Ascending aorta (tissue), 2 donors: ENCODE results near the gene C5. TPM values are rescaled to one million over a fixed set of nuclear protein-coding genes. Genes with fewer than 3 reads are reported as not detected.
A peak's percentile ranks its signal among the peaks of the same experiment; 100 is the strongest.

Experiments used
- DNase-seq, 2 donors: peaks; one replicate each; pipeline ENCODE4 v3.0.0-alpha.2; 2019; ENCODE audit warnings: low spot score in 2 of 2
- H3K27ac ChIP-seq, 2 donors: fragments of 200-600 bp; sonication (generic); one replicate each; pipeline ENCODE4 v1.5.1; 2016 to 2017; ENCODE audit warnings: mild to moderate bottlenecking in 1 of 2
- H3K27me3 ChIP-seq: fragments of 200-600 bp; sonication (generic); one replicate; pipeline ENCODE4 v1.5.1; 2017
- H3K36me3 ChIP-seq, 2 donors: fragments of 200-600 bp; sonication (generic); one replicate each; pipeline ENCODE4 v1.5.1; 2016
- H3K4me1 ChIP-seq, 2 donors: fragments of 200-600 bp; sonication (generic); one replicate each; pipeline ENCODE4 v1.5.1; 2016 to 2017; ENCODE audit warnings: mild to moderate bottlenecking in 1 of 2
- H3K4me3 ChIP-seq, 2 donors: fragments of 200-600 bp; sonication (generic); one replicate each; pipeline ENCODE4 v1.5.1; 2016 to 2017; ENCODE audit warnings: mild to moderate bottlenecking in 1 of 2
- H3K9me3 ChIP-seq, 2 donors: fragments of 200-600 bp; sonication (generic); one replicate each; pipeline ENCODE4 v1.5.1; 2016
- intact Hi-C: fragments of 100-400 bp; cut with DNase I; formaldehyde crosslinking; loops from one replicate; pipeline ENCODE4 v1.15.1; 2023
- total RNA-seq: library from RNA; depleted of rRNA; stranded (reverse); fragments of >200 nt; gene quantifications from one replicate; pipeline ENCODE4 v1.1.0, GENCODE V29; 2016
- TF ChIP-seq, protein P1 (sequence below), 3 experiments: fragments of 200-600 bp in 2 of 3; fragments of 450-650 bp in 1 of 3; sonication (generic) in 2 of 3; IDR thresholded peaks; one replicate each; pipeline ENCODE4 v1.5.1; 2016 to 2019; ENCODE audit warnings: antibody characterized with exemption in 3 of 3, mild to moderate bottlenecking in 1 of 3, moderate library complexity in 1 of 3

Gene C5
- total RNA-seq, 1 donor from 2014 or later = 1.5 TPM

- intact Hi-C loops = loop anchor here (2.0 to 10.0 kb wide), 3 partner anchors 15 to 351 kb away; no protein-coding TSS in a partner anchor
- H3K9me3 ChIP-seq = no peaks in the 10 kb centered on the region
- H3K36me3 ChIP-seq = no peaks in the 10 kb centered on the region
- H3K4me1 ChIP-seq = peaks cover 46 to 90% of the 10 kb centered on the region in 2 donors
- TF ChIP-seq, protein P1, sequence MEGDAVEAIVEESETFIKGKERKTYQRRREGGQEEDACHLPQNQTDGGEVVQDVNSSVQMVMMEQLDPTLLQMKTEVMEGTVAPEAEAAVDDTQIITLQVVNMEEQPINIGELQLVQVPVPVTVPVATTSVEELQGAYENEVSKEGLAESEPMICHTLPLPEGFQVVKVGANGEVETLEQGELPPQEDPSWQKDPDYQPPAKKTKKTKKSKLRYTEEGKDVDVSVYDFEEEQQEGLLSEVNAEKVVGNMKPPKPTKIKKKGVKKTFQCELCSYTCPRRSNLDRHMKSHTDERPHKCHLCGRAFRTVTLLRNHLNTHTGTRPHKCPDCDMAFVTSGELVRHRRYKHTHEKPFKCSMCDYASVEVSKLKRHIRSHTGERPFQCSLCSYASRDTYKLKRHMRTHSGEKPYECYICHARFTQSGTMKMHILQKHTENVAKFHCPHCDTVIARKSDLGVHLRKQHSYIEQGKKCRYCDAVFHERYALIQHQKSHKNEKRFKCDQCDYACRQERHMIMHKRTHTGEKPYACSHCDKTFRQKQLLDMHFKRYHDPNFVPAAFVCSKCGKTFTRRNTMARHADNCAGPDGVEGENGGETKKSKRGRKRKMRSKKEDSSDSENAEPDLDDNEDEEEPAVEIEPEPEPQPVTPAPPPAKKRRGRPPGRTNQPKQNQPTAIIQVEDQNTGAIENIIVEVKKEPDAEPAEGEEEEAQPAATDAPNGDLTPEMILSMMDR (IDR thresholded peaks at IDR 0.05) = no peak
- DNase-seq = peak in 1 of 2 donors; percentile 55
- H3K27ac ChIP-seq = peak overlapping the region; percentile 97 to 98
- H3K27me3 ChIP-seq = no peaks in the 10 kb centered on the region
- H3K4me3 ChIP-seq = no peak overlapping the region
Observed at GRCh38 chr9:120933310-120934055, 116.6 kb downstream of the C5 start.

DNA sequence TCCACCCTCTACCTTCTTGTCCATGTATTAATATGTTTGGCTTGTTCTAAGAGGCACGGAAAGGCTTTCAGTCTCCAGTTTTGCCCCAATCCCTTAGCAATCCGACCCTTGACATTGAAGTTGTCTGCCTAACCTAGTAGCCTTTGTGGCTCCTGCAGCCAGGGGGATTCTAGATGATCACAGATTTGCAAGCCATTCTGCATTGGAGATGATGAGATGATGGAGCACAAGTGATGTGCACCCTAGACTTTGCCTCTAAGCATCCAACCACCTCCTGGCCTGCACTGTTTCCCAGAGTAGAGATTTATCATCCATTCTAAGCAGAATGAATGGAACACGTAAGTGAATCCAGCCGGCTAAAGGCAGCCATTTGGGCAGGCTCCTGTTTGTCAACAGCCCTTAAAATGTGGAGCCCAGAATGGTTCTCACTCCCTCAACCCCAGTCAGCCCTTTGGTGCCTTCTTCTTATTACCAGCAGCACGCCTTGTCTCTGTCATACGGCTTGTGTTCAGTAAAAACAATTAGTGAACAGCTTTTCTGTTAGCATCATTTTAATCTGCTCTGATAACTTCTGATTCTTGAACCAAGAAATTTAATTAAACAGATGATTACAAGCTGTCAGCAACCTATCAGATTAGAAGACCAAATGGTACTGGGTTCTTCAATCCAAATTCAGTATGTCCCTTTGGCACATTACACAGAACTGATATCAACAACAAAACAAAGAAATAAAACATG is 117.8 kb downstream of the C5 start:
- intact Hi-C loops = loop anchor here (10.0 kb wide), 2 partner anchors 197 to 353 kb away; no protein-coding TSS in a partner anchor
- Histone ChIP-seq H3K27ac (peak overlapping the region; percentile 97 to 98), H3K36me3 (no peaks in the 10 kb centered on the region), H3K9me3 (no peaks in the 10 kb centered on the region), H3K4me3 (no peak overlapping the region), H3K27me3 (no peaks in the 10 kb centered on the region), H3K4me1 (peaks cover 44 to 83% of the 10 kb centered on the region in 2 donors)
- DNase-seq = no peak
- TF ChIP-seq, protein P1 (IDR thresholded peaks at IDR 0.05) = no peak

GRCh38 chr9:120931231-120932085 is 118.6 kb downstream of the C5 start:
- peak in 1 of 2 donors; percentile 84 for DNase-seq
- peaks cover 44 to 80% of the 10 kb centered on the region in 2 donors for H3K4me1 ChIP-seq
- H3K9me3 ChIP-seq = no peaks in the 10 kb centered on the region
- TF ChIP-seq, protein P1 (IDR thresholded peaks at IDR 0.05) = no peak
- H3K4me3 ChIP-seq = no peak overlapping the region
- H3K27me3 ChIP-seq = no peaks in the 10 kb centered on the region
- intact Hi-C loops = loop anchor here (10.0 kb wide), 2 partner anchors 197 to 353 kb away; no protein-coding TSS in a partner anchor
- H3K36me3 ChIP-seq = no peaks in the 10 kb centered on the region
- peak overlapping the region; percentile 97 to 98 for H3K27ac ChIP-seq

DNA sequence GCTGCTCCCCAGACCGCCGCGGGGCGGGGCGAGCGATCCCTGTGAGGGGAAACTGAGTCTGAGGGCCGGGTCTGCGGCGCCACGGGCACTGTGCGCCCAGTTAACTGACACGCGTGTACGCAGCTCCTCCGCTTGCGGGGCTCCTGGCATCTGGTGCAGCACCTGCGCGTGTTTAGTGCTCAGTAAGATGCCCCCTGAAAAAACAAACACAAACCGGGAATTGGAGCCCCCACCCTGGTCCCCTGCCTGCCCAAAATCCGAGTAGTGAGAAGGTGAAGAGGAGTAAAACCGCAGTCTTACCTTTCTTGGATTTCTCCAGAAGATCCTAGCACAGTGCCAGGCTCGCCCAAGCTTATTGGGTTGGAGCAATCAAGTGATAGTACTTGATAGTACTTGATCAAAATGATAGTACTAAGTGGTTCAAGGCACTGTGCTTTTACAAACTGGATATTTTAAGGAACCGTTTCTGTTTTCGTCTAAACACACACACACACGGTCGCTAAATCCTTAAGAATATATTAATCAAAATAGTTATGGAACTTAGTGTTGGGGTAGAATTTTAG is 120.8 kb downstream of the C5 start:
- peaks cover 31 to 80% of the 10 kb centered on the region in 2 donors for H3K4me1 ChIP-seq
- no peaks in the 10 kb centered on the region for H3K36me3 ChIP-seq
- H3K27me3 ChIP-seq = no peaks in the 10 kb centered on the region
- no peak for DNase-seq
- H3K9me3 ChIP-seq = no peaks in the 10 kb centered on the region
- intact Hi-C loops = no loop called here
- TF ChIP-seq, protein P1 (IDR thresholded peaks at IDR 0.05) = peak in 1 of 3 experiments; percentile 23
- H3K27ac ChIP-seq = peak overlapping the region; percentile 97 to 98
- peak overlapping the region; percentile 69 to 84 for H3K4me3 ChIP-seq
